GM15510 (cell line): ENCODE results near the gene TNPO2.

Source experiments
- POLR2A ChIP-seq: IDR thresholded peaks from 3 replicates; pipeline ENCODE4 v1.6.1; 2011; ENCODE audit warnings: borderline replicate concordance; ENCODE audit not compliant: insufficient read length; ENCODE audit errors: extremely low read depth

The TNPO2 gene

GRCh38 chr19:12657966-12658365, 65.8 kb downstream of the TNPO2 start:
- TF ChIP-seq POLR2A, result no peak

DNA sequence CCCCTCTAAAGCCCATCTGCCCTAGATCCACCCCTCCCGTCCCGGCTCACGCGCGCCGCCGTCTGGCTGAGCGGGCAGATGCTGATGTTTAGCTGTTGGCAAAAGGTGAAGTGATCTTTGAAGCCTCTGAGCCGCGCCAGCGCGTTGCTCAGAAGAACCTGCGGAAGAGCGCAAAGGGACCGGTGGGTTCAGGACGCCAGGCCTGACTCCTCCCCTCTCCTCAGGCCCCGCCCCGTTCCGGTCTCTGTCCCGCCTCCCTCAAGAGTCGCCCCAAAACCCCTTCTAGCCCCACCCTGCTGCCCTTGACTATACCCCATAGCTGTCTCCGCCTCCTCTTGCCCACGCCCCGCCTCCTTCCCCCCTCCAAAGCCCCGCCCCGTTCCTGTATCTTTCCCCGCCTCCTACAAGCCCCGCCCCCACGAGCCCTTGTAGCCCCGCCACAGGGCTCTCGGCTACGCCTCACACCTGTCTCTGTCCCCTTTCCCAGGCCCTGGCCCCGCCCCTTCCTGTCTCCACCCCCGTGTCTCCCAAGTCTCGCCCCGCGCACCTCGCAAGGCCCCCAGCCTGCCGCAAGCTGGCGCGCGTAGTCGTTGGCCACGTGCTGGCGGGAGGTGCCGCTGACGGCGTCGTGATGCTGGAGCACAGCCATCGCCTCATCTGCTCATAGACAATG, 66.7 kb downstream of the TNPO2 start:
- TF ChIP-seq POLR2A, result no peak

DNA sequence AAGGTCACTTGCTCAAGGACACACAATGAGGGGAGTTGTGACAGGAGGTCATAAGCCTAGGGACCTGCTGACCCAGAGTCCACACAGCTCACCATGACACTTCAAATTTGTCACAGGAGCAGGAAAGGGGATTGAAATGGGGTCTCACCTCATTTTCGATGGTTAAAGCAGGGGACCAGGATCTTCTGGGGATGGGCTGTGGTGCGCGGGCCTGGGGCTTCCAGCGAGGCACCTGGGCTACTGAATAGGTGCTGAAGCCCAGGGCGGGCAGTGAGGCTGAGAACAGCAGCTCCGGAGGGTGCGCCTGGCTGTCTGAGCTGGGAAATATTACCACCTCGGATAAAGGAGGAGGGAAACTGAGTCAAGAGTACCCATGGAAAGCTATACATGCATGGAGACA, 68.2 kb downstream of the TNPO2 start:
- no peak for TF ChIP-seq POLR2A

DNA sequence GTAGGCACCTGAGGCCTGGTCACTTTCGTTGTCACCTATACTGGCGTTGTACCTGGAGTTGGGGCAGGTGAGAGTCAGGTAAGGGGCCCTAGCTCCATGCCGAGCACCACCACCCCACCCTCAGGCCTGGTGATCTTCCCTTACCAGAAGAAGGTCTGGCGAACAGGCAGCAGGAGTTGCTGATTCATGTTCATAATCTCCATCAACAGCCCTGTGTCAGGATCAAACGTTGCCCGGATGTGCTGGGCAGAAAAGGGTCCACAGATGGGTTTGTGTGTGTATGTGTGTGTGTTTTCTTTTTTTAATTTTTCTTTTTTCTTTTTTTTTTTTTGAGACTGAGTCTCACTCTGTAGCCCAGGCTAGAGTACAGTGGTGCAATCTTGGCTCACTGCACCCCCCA, 71.5 kb downstream of the TNPO2 start:
- no peak for TF ChIP-seq POLR2A

- no peak for TF ChIP-seq POLR2A
Observed at GRCh38 chr19:12649941-12650340, 73.8 kb downstream of the TNPO2 start.
